ENCODE data around the gene TEPSIN. TPM values are rescaled to one million over a fixed set of nuclear protein-coding genes. Genes with fewer than 3 reads are reported as not detected.

The TEPSIN gene
- total RNA-seq, 1 donor from 2014 or later: 42.3 TPM

GRCh38 chr17:81258292-81258691, 19.4 kb upstream of the TEPSIN start:
- no peak for DNase-seq (ENCODE audit: extremely low spot score, unreplicated experiment)
- Mint-ChIP-seq H3K27me3 (ENCODE audit: unreplicated experiment) (no peaks in the 10 kb centered on the region), H3K9me3 (ENCODE audit: unreplicated experiment) (no peaks in the 10 kb centered on the region), H3K36me3 (ENCODE audit: unreplicated experiment) (peaks cover 12% of the 10 kb centered on the region), H3K27ac (ENCODE audit: unreplicated experiment) (no peak overlapping the region), H3K4me3 (ENCODE audit: unreplicated experiment) (no peak overlapping the region), H3K4me1 (ENCODE audit: unreplicated experiment) (peaks cover 16% of the 10 kb centered on the region)
- no peak for TF ChIP-seq CTCF (IDR thresholded peaks at IDR 0.05)

GRCh38 chr17:81257533-81257932, 18.7 kb upstream of the TEPSIN start:
- Mint-ChIP-seq H3K27ac (ENCODE audit: unreplicated experiment) (no peak overlapping the region), H3K9me3 (ENCODE audit: unreplicated experiment) (no peaks in the 10 kb centered on the region), H3K4me1 (ENCODE audit: unreplicated experiment) (peaks cover 19% of the 10 kb centered on the region)

GRCh38 chr17:81256616-81257015, 17.8 kb upstream of the TEPSIN start:
- no peak overlapping the region for H3K27ac Mint-ChIP-seq (ENCODE audit: unreplicated experiment)
- no peak overlapping the region for H3K4me3 Mint-ChIP-seq (ENCODE audit: unreplicated experiment)
- H3K9me3 Mint-ChIP-seq (ENCODE audit: unreplicated experiment): no peaks in the 10 kb centered on the region
- no peak for DNase-seq (ENCODE audit: extremely low spot score, unreplicated experiment)
- peaks cover 14% of the 10 kb centered on the region for H3K36me3 Mint-ChIP-seq (ENCODE audit: unreplicated experiment)
- peaks cover 19% of the 10 kb centered on the region for H3K4me1 Mint-ChIP-seq (ENCODE audit: unreplicated experiment)
- no peak for TF ChIP-seq CTCF (IDR thresholded peaks at IDR 0.05)
- no peaks in the 10 kb centered on the region for H3K27me3 Mint-ChIP-seq (ENCODE audit: unreplicated experiment)

More at GRCh38 chr17:81257533-81257932, 18.7 kb upstream of the TEPSIN start:
- H3K4me3 Mint-ChIP-seq (ENCODE audit: unreplicated experiment): no peak overlapping the region
- H3K27me3 Mint-ChIP-seq (ENCODE audit: unreplicated experiment): no peaks in the 10 kb centered on the region
- no peak for DNase-seq (ENCODE audit: extremely low spot score, unreplicated experiment)
- TF ChIP-seq CTCF (IDR thresholded peaks at IDR 0.05): no peak
- H3K36me3 Mint-ChIP-seq (ENCODE audit: unreplicated experiment): peaks cover 14% of the 10 kb centered on the region

- peak; percentile 60 for TF ChIP-seq CTCF (IDR thresholded peaks at IDR 0.05)
- Mint-ChIP-seq H3K27me3 (ENCODE audit: unreplicated experiment) (no peaks in the 10 kb centered on the region), H3K4me1 (ENCODE audit: unreplicated experiment) (peaks cover 19% of the 10 kb centered on the region), H3K27ac (ENCODE audit: unreplicated experiment) (peak overlapping the region; percentile 75), H3K9me3 (ENCODE audit: unreplicated experiment) (no peaks in the 10 kb centered on the region), H3K4me3 (ENCODE audit: unreplicated experiment) (no peak overlapping the region), H3K36me3 (ENCODE audit: unreplicated experiment) (peaks cover 14% of the 10 kb centered on the region)
- DNase-seq (ENCODE audit: extremely low spot score, unreplicated experiment): no peak
These were observed 16.3 kb upstream of the TEPSIN start for GRCh38 chr17:81254955-81255717.

- no peak overlapping the region for H3K4me3 Mint-ChIP-seq (ENCODE audit: unreplicated experiment)
- peaks cover 7% of the 10 kb centered on the region for H3K36me3 Mint-ChIP-seq (ENCODE audit: unreplicated experiment)
These were observed 14.7 kb upstream of the TEPSIN start for GRCh38 chr17:81253358-81254131.

More at GRCh38 chr17:81253358-81254131, 14.7 kb upstream of the TEPSIN start:
- peak; percentile 82 for TF ChIP-seq CTCF (IDR thresholded peaks at IDR 0.05)
- H3K9me3 Mint-ChIP-seq (ENCODE audit: unreplicated experiment): no peaks in the 10 kb centered on the region
- no peak for DNase-seq (ENCODE audit: extremely low spot score, unreplicated experiment)
- peaks cover 19% of the 10 kb centered on the region for H3K4me1 Mint-ChIP-seq (ENCODE audit: unreplicated experiment)
- H3K27me3 Mint-ChIP-seq (ENCODE audit: unreplicated experiment): no peaks in the 10 kb centered on the region
- peak overlapping the region; percentile 35 for H3K27ac Mint-ChIP-seq (ENCODE audit: unreplicated experiment)

All from osteocyte (in vitro differentiated cells).